IPS DF 4.7 (cell line): ENCODE measurements around the gene ZHX3.
A peak's percentile ranks its signal among the peaks of the same experiment; 100 is the strongest.
"Not testable (repeated sequence)": the region's sequence is repeated elsewhere in the genome, so short reads cannot be mapped to it uniquely, and the experiment has no call there.

ENCODE experiments used
- DNase-seq: peaks from one replicate; pipeline ENCODE4 v3.0.0-alpha.2; 2013; ENCODE audit warnings: low spot score; ENCODE audit errors: extremely low read depth

Gene ZHX3

GRCh38 chr20:41259309-41259708 is 58.2 kb downstream of the ZHX3 start:
- no peak for DNase-seq

- no peak for DNase-seq
These were observed 59.1 kb downstream of the ZHX3 start for GRCh38 chr20:41258474-41258873.

- no peak for DNase-seq
These were observed 61.0 kb downstream of the ZHX3 start for GRCh38 chr20:41256516-41256915.

- DNase-seq, result no peak
These were observed 61.9 kb downstream of the ZHX3 start for GRCh38 chr20:41255655-41256054.

- peak; percentile 44 for DNase-seq
These were observed 67.9 kb downstream of the ZHX3 start for GRCh38 chr20:41249411-41250281.

GRCh38 chr20:41248368-41249024 is 69.0 kb downstream of the ZHX3 start:
- no peak for DNase-seq

DNA sequence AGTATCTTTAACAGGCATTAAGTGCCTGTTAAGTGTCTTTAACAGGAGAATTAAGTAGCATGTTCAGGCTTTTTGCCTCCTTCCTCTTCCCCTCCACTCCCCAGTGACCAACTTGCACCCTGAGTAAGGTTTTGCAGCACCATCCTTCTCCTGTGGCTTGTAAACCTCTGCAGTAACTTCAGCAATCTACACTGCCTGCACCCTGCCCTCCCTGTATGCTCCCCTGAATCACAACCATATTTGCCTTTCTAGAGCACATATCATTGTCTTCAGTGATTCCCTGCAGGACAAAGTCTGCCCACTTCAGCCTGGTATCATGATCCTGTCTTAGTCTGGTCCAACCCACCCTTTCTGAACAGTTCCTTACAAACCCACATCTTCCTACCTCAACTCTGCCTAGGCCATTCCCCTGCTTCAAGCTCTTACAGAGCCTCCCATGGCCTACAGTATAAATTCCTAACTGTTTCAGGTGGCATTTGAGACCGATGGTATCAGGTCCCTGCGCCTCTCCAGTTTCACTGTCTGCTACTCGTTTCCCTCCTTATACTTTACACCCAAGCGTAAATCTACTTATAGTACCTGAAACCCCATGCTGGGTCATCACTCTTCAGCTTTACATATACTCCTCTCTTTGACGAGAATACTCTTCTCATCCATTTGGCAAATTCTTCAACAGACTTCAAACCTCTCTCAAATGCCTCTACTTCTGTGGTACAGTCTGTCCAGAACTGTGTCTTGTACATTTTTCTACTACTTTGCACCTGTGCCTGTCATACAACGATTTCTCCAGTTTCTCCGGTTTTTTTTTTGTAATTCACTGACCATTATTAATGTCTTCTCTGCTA is 69.8 kb downstream of the ZHX3 start:
- no peak for DNase-seq

GRCh38 chr20:41245086-41245707 is 72.3 kb downstream of the ZHX3 start:
- DNase-seq, result no peak

DNA sequence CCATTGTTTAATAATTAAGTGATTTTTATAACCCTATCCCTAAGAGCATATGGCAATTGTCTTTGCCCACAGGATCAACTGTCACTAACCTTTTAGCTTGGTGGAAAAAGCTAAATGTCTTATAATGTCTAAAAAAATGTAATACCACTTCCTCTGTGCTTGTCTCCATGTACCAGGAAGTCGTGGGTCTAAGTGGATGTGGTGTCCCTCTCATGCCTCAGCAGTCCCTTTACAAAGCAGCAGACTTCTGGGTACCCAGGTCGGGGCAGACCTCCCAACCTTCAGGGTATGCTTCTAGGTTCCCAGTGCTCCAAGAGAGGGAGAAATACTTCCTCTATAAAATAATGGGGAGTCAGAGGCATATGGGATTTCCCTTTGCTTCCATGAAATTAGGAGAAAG is 74.7 kb downstream of the ZHX3 start:
- no peak for DNase-seq

- no peak for DNase-seq
These were observed 75.2 kb downstream of the ZHX3 start for GRCh38 chr20:41242352-41242751.

- DNase-seq, result not testable (repeated sequence)
These were observed 80.3 kb downstream of the ZHX3 start for GRCh38 chr20:41237233-41237632.

GRCh38 chr20:41236818-41237217 is 80.7 kb downstream of the ZHX3 start:
- DNase-seq, result not testable (repeated sequence)

DNA sequence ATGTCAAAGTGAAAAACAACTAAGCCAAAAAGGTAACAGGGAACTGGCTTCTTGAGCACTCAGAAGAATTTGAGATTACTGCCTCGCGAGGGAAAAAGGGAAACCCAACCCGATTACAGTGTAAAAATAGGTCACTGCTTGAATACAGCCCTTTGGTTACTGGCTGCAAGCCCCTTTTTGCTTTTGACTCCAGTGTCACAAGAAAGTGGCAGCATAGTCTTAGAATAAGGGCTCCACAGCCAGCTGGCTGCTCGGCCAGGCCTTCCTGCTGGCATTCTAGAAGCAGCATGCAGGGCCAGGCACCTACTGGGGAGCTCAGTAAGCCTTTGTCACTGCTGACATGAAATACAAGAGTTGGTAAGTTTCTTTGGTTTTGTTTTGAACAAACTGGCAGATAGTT is 83.0 kb downstream of the ZHX3 start:
- no peak for DNase-seq

GRCh38 chr20:41234041-41234440 is 83.5 kb downstream of the ZHX3 start:
- no peak for DNase-seq

- no peak for DNase-seq
These were observed 84.3 kb downstream of the ZHX3 start for GRCh38 chr20:41232973-41233926.

GRCh38 chr20:41231136-41231535 is 86.4 kb downstream of the ZHX3 start:
- no peak for DNase-seq

GRCh38 chr20:41230136-41230535 is 87.4 kb downstream of the ZHX3 start:
- no peak for DNase-seq

- DNase-seq, result no peak
These were observed 88.3 kb downstream of the ZHX3 start for GRCh38 chr20:41229259-41229658.

DNA sequence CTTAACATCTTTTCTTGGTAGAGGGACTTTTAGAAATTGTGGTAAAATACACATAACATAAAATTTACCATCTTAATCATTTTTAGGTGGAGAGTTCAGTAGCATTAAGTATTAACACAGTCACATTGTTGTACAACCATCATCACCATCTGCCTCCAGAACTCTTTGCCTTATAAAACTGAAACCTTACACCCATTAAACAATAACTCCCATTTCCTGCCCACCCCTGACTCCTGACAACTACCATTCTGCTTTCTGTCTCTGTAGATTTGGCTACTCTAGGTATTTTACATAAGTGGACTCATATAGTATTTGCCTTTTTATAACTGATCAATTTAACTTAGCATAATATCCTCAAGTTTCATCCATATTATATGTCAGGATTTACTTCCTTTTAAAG is 88.7 kb downstream of the ZHX3 start:
- no peak for DNase-seq

DNA sequence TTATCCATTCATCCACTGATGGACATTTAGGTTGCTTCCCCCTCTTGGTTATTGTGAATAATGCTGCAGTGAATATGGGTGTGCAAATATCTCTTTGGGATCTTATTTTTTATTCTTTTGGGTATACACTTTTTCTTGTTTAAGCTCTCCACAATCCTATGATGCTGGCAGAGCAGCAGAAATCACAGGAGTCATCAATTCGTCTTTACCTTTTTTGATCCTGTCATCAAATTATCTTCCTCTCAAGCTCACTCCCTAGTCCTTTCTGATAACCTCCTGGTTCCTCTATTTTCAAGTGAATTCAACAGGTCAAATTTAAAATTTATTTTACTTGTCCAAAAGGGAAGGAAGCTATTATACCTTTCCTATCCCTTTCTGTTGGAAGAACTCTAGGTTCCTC is 91.1 kb downstream of the ZHX3 start:
- no peak for DNase-seq
